ENCODE data around the gene CUX1. TPM values are rescaled to one million over a fixed set of nuclear protein-coding genes. Genes with fewer than 3 reads are reported as not detected.

Gene CUX1
- total RNA-seq, 1 donor from 2014 or later: 50.6 TPM

DNA sequence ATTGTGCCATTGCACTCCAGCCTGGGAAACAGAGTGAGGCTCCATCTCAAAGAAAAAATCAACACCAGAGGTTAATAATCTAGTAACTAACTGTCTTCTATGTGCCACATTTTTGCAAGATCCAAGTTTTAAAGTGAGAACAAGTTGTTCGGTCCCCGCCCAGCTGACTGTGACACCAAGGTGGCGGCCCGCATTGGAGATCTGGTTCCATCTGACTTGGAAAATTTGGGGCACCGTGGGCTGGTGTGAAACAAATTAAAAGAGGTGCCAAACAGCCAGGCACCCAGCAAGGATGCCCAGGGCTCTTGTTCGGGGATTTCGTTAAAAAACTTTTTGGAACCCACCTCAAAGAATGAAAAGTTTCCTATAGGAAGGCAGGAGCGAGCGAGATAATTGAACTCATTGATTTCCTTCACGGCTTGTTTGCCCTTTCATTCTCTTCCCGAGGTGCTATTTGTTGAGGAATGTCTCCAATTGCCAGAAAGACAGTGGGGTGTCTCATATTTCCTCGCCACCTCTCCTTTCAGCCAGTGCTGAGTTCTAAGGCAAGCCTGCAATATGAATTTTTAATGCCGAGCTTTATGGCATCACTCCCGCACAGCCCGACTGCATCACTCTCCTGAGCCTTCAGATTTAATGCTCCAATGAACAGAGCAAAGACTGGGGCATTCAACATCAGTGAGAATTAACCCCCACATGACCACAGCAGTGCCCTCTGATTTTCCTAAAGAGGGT, 312.4 kb downstream of the CUX1 start:
- Mint-ChIP-seq H3K4me3 (ENCODE audit: unreplicated experiment) (no peak overlapping the region), H3K27ac (ENCODE audit: unreplicated experiment) (no peak overlapping the region), H3K9me3 (ENCODE audit: unreplicated experiment) (no peaks in the 10 kb centered on the region), H3K27me3 (ENCODE audit: low read depth, unreplicated experiment) (no peaks in the 10 kb centered on the region), H3K4me1 (ENCODE audit: low read depth, unreplicated experiment) (peaks cover 12% of the 10 kb centered on the region), H3K36me3 (ENCODE audit: low read depth, unreplicated experiment) (peaks cover 7% of the 10 kb centered on the region)
- Histone ChIP-seq H3K27me3 (ENCODE audit: insufficient read depth, low read length) (no peaks in the 10 kb centered on the region), H3K9me3 (ENCODE audit: insufficient read depth, low read depth, low read length) (no peaks in the 10 kb centered on the region), H3K27ac (ENCODE audit: low read depth, low read length) (peak overlapping the region; percentile 2), H3K9ac (ENCODE audit: low read length) (peak overlapping the region; percentile 43), H2AFZ (ENCODE audit: low read depth, low read length) (no peak overlapping the region), H3K79me2 (ENCODE audit: insufficient read depth, low read length) (no peaks in the 10 kb centered on the region), H4K20me1 (ENCODE audit: insufficient read depth, low read length) (no peaks in the 10 kb centered on the region), H3K4me3 (ENCODE audit: insufficient read depth, low read depth, low read length) (no peak overlapping the region), H3K36me3 (ENCODE audit: insufficient read depth, low read length) (no peaks in the 10 kb centered on the region), H3K4me1 (ENCODE audit: insufficient read depth, low read length) (peaks cover 7% of the 10 kb centered on the region), H3K4me2 (ENCODE audit: low read length) (peak overlapping the region; percentile 65)
- FAIRE-seq: no peak
- peak; percentile 39 for DNase-seq (ENCODE audit: low read depth)
- TF ChIP-seq, protein P1, sequence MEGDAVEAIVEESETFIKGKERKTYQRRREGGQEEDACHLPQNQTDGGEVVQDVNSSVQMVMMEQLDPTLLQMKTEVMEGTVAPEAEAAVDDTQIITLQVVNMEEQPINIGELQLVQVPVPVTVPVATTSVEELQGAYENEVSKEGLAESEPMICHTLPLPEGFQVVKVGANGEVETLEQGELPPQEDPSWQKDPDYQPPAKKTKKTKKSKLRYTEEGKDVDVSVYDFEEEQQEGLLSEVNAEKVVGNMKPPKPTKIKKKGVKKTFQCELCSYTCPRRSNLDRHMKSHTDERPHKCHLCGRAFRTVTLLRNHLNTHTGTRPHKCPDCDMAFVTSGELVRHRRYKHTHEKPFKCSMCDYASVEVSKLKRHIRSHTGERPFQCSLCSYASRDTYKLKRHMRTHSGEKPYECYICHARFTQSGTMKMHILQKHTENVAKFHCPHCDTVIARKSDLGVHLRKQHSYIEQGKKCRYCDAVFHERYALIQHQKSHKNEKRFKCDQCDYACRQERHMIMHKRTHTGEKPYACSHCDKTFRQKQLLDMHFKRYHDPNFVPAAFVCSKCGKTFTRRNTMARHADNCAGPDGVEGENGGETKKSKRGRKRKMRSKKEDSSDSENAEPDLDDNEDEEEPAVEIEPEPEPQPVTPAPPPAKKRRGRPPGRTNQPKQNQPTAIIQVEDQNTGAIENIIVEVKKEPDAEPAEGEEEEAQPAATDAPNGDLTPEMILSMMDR (IDR thresholded peaks at IDR 0.05; ENCODE audit: insufficient read depth, low read depth, low read length): no peak
- TF ChIP-seq EZH2 (IDR thresholded peaks at IDR 0.05; ENCODE audit: insufficient read depth, low read length): no peak

DNA sequence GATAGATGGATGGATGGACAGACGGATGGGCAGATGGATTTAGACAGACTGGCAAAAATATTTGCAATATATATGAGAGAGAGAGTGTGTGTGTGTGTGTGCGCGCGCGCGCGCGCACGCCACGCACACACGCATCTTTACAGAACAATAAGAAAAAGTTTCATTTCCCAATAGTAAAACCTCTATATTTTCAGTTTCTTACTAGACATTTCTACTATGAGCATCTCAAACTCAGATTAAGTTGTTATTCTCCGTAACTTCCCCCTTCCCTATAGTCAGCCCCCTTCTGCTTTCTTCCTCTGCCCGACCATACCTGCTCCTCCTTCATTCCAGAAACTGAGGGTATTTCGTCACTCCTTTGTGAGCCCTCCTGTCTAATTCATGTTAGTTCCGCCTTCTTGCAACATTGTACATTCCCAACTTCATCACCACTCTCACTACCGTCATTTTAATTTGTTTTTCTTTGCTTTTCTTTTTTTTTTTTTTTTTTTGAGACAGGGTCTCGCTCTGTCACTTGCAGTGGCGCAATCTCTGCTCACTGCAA, 314.9 kb downstream of the CUX1 start:
- H3K4me1 Mint-ChIP-seq (ENCODE audit: low read depth, unreplicated experiment): peaks cover 7% of the 10 kb centered on the region
- no peaks in the 10 kb centered on the region for H3K9me3 Mint-ChIP-seq (ENCODE audit: unreplicated experiment)
- H3K4me3 Mint-ChIP-seq (ENCODE audit: unreplicated experiment): no peak overlapping the region
- no peak overlapping the region for H3K9ac ChIP-seq (ENCODE audit: low read length)
- no peak for TF ChIP-seq EZH2 (IDR thresholded peaks at IDR 0.05; ENCODE audit: insufficient read depth, low read length)
- TF ChIP-seq, protein P1 (IDR thresholded peaks at IDR 0.05; ENCODE audit: insufficient read depth, low read depth, low read length): no peak
- H3K79me2 ChIP-seq (ENCODE audit: insufficient read depth, low read length): no peaks in the 10 kb centered on the region
- FAIRE-seq (no peak), DNase-seq (ENCODE audit: low read depth) (no peak)
- no peaks in the 10 kb centered on the region for H3K27me3 Mint-ChIP-seq (ENCODE audit: low read depth, unreplicated experiment)
- no peak overlapping the region for H3K27ac Mint-ChIP-seq (ENCODE audit: unreplicated experiment)
- no peaks in the 10 kb centered on the region for H3K36me3 ChIP-seq (ENCODE audit: insufficient read depth, low read length)
- no peaks in the 10 kb centered on the region for H4K20me1 ChIP-seq (ENCODE audit: insufficient read depth, low read length)
- H3K9me3 ChIP-seq (ENCODE audit: insufficient read depth, low read depth, low read length): no peaks in the 10 kb centered on the region
- no peak overlapping the region for H3K4me3 ChIP-seq (ENCODE audit: insufficient read depth, low read depth, low read length)
- peaks cover 4% of the 10 kb centered on the region for H3K36me3 Mint-ChIP-seq (ENCODE audit: low read depth, unreplicated experiment)
- H3K27ac ChIP-seq (ENCODE audit: low read depth, low read length): no peak overlapping the region
- no peak overlapping the region for H2AFZ ChIP-seq (ENCODE audit: low read depth, low read length)
- no peak overlapping the region for H3K4me2 ChIP-seq (ENCODE audit: low read length)
- no peaks in the 10 kb centered on the region for H3K27me3 ChIP-seq (ENCODE audit: insufficient read depth, low read length)
- no peaks in the 10 kb centered on the region for H3K4me1 ChIP-seq (ENCODE audit: insufficient read depth, low read length)

DNA sequence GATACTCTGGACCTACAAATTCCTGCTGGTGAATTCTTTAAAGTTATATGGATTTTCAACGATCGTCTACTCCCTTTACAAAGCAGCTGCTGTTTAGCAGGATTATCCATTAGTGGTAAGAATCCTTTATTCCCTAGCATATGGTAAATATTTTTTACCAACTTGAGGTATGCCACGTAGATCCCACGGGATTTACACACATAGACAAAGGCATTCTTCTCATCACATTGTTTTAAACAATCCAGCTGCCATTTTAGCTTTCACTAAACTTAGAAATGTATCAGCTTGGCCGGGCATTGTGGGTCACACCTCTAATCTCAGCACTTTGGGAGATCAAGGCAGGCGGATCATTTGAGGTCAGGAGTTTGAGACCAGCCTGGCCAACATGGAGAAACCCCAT, 321.2 kb downstream of the CUX1 start:
- no peaks in the 10 kb centered on the region for H3K9me3 Mint-ChIP-seq (ENCODE audit: unreplicated experiment)
- H3K4me2 ChIP-seq (ENCODE audit: low read length): no peak overlapping the region
- peaks cover 7% of the 10 kb centered on the region for H3K4me1 Mint-ChIP-seq (ENCODE audit: low read depth, unreplicated experiment)
- TF ChIP-seq, protein P1 (IDR thresholded peaks at IDR 0.05; ENCODE audit: insufficient read depth, low read depth, low read length): no peak
- TF ChIP-seq EZH2 (IDR thresholded peaks at IDR 0.05; ENCODE audit: insufficient read depth, low read length): no peak
- H3K4me1 ChIP-seq (ENCODE audit: insufficient read depth, low read length): no peaks in the 10 kb centered on the region
- DNase-seq (ENCODE audit: low read depth): no peak
- H3K4me3 Mint-ChIP-seq (ENCODE audit: unreplicated experiment): no peak overlapping the region
- no peaks in the 10 kb centered on the region for H3K36me3 ChIP-seq (ENCODE audit: insufficient read depth, low read length)
- no peak overlapping the region for H3K27ac Mint-ChIP-seq (ENCODE audit: unreplicated experiment)
- no peaks in the 10 kb centered on the region for H3K27me3 Mint-ChIP-seq (ENCODE audit: low read depth, unreplicated experiment)
- no peak overlapping the region for H3K9ac ChIP-seq (ENCODE audit: low read length)
- no peaks in the 10 kb centered on the region for H3K79me2 ChIP-seq (ENCODE audit: insufficient read depth, low read length)
- FAIRE-seq: no peak
- no peak overlapping the region for H2AFZ ChIP-seq (ENCODE audit: low read depth, low read length)
- H3K27ac ChIP-seq (ENCODE audit: low read depth, low read length): no peak overlapping the region
- H3K27me3 ChIP-seq (ENCODE audit: insufficient read depth, low read length): no peaks in the 10 kb centered on the region
- H3K36me3 Mint-ChIP-seq (ENCODE audit: low read depth, unreplicated experiment): peaks cover 10% of the 10 kb centered on the region
- H4K20me1 ChIP-seq (ENCODE audit: insufficient read depth, low read length): no peaks in the 10 kb centered on the region
- H3K9me3 ChIP-seq (ENCODE audit: insufficient read depth, low read depth, low read length): no peaks in the 10 kb centered on the region
- H3K4me3 ChIP-seq (ENCODE audit: insufficient read depth, low read depth, low read length): no peak overlapping the region

All from astrocyte (in vitro differentiated cells and primary cell).